Choroid plexus epithelial cell (primary cell): ENCODE results near the gene PLK5.
"Not testable (repeated sequence)": the region's sequence is repeated elsewhere in the genome, so short reads cannot be mapped to it uniquely, and the experiment has no call there.

Experiments used
- DNase-seq: peaks from one replicate; pipeline ENCODE4 v3.0.0-alpha.2; 2010; ENCODE audit warnings: low read depth
- H3K4me3 ChIP-seq: 2 replicates; pipeline ENCODE4 v1.5.1; 2011; ENCODE audit warnings: low read depth, mild to moderate bottlenecking, control low read depth, low read length, moderate library complexity
- TF ChIP-seq, protein P1 (sequence below): conservative IDR thresholded peaks from 2 replicates; pipeline ENCODE4 v1.5.1; 2011; ENCODE audit warnings: low read depth, mild to moderate bottlenecking, control low read depth, inconsistent platforms, low read length, moderate library complexity

The PLK5 gene, protein sequence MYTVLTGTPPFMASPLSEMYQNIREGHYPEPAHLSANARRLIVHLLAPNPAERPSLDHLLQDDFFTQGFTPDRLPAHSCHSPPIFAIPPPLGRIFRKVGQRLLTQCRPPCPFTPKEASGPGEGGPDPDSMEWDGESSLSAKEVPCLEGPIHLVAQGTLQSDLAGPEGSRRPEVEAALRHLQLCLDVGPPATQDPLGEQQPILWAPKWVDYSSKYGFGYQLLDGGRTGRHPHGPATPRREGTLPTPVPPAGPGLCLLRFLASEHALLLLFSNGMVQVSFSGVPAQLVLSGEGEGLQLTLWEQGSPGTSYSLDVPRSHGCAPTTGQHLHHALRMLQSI

DNA sequence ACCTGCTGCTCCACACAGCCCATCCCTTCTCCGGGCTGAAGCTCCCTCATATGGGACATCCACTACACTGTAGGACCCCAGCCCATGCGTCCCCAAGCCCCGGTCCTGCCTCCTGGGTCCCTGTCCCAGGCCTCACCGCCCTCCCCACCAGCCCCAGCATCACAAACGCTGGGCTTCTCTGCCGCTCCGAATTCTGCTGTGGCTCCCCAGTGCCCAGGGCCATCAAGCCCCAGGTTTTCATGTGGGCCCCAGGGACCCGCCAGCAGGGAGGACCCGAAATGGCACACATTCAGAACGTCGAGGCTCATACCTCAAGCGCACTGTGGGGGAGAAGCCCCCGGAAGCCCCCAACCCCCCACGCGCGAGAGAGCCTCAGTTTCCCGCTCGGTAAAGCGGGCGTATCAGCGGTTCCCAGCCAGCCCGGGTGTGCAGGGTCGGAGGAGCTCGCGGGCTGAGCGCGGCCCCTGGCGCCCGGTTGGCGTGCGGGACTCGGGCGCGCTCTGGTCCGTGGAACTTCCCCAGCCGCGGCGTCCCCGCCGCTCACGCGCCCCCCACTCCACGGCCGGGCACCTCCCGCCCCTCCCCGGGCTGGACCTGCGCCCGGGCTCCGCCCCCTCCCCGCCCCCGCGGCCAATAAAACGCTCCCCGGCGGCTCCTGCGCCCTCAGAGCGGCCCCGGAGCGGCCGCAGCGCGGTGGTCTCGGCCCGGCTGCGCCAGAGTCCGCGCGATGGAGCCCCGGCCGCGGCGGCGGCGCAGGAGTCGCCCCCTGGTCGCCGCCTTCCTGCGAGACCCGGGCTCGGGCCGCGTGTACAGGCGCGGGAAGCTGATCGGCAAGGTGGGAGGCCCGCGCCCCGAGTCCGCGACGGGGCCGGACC is at the start of gene PLK5:
PLK5 (plus strand) TSS at position 666 of the 875 bp plus-strand sequence. CDS start 2,920 bp downstream, outside the sequence.
- no peak within 1 kb of the TSS for H3K4me3 ChIP-seq
- no peak for DNase-seq
- TF ChIP-seq, protein P1, sequence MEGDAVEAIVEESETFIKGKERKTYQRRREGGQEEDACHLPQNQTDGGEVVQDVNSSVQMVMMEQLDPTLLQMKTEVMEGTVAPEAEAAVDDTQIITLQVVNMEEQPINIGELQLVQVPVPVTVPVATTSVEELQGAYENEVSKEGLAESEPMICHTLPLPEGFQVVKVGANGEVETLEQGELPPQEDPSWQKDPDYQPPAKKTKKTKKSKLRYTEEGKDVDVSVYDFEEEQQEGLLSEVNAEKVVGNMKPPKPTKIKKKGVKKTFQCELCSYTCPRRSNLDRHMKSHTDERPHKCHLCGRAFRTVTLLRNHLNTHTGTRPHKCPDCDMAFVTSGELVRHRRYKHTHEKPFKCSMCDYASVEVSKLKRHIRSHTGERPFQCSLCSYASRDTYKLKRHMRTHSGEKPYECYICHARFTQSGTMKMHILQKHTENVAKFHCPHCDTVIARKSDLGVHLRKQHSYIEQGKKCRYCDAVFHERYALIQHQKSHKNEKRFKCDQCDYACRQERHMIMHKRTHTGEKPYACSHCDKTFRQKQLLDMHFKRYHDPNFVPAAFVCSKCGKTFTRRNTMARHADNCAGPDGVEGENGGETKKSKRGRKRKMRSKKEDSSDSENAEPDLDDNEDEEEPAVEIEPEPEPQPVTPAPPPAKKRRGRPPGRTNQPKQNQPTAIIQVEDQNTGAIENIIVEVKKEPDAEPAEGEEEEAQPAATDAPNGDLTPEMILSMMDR = no peak

DNA sequence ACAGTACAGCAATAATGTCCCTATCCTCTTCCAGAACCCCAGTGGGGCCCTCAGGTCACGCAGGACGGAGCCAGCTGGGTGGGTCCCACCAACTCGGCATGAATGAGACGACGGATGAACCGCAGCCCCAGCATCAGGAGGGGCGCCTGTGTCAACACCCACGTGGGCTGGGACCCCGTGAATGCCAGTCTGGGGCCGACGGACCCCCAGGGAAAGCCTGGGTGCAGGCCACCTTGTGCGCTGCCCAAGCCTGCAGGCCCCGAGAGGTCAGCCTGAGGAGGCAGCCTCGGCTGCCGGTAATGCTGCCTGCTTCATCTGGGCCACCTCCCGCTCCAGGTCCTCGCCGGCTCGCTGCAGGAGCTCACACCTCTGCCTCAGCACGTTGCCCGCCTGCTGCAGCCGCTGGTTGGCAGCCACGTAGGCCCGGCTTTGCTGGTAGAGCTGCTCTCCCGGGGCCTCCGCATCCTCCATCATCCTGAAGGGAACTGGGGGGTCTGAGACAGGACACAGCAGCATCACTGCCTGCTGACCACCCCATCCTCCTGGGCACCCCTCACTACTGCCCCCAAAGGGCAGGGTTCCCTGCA is 49.0 kb upstream of the PLK5 start:
- H3K4me3 ChIP-seq = no peak overlapping the region
- no peak for DNase-seq
- TF ChIP-seq, protein P1 = no peak

DNA sequence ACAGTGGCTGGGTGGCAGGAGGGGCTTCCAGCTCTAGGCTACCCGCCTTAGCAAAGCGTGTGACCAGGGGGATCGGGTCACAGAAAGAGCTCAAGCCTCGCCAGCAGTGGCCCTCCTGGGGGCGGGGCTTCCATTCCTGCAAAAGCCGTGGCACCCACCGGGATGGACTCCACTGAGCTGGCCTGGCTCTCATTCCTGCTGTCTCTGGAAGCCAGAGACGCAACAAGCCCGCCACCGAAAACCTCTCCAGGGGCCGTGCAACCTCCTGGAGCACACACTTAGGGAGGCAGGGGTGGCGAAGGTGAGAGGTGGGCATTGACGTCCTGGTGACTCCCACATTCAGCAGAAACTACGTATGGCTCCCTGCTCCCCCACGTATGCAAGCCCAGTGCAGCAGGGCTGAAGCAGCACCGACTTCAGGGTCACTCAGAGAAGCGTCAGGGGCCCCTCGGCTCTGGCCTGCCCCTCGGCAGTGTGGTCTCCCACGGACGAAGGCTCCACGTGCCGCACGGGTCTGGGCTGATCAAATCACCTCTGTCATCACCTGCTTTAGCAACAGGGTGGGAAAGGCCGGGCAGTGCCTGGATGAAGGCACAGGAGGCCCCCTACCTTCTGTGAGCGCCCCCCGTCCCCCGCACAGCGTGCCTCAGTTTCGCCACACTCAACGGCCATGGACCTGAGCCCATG is 48.0 kb upstream of the PLK5 start:
- H3K4me3 ChIP-seq = no peak overlapping the region
- TF ChIP-seq, protein P1 = no peak
- DNase-seq = no peak

DNA sequence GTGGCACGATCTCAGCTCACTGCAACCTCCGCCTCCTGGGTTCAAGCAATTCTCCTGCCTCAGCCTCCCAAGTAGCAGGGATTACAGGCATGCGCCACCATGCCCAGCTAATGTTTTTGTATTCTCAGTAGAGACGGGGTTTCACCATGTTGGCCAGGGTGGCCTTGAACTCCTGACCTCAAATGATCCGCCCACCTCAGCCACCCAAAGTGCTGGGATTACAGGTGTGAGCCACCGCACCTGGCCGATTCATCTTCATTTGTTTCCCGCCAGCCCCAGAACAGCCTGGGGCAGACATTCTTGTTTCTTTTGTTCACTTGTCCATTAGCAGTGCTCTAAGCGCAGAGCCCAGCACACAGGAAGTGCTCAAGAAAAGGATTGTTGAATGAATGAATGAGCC is 46.8 kb upstream of the PLK5 start:
- not testable (repeated sequence) for H3K4me3 ChIP-seq, DNase-seq

DNA sequence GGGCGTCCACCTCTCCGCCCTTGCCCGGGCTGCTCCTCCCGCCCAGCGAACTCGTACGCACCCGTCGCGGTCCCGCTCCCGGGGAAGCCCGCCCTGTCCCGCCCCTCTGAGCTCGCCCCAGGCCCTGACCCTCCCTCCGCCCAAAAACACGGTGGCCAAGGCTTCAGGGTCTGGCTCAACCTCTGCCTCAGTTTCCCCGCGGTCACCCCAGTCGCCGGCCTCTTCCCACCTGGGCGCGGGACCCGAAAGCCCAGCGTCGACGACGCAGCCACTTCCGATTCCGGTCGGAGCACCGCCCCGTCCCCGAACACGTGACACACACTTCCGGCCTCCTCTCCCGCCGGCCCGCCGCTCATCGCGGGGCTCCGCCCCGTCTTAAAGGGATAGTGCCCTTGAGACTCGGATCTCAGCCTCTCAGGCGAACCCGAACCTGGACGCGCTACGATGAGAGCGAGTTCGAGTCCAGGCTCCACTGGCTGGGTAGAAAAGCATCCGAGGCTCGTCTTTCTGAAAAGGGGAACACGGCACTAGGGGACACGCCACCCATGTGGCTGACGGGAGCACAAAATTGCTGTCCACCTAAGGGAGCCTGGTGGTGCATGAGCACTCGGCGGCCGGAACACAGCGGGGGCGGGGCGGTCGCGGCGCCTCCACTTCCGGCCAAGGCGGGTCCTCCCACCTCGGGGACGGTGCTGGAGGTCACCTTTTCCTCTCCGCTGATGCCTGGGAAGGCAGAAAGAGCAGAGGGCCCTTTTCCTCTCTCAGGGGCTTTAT is 44.8 kb upstream of the PLK5 start, which contains the start of gene C19orf25:
C19orf25 (minus strand) TSS at position 282 of the 774 bp plus-strand sequence. CDS start 312 bp downstream, outside the sequence.
- peak within 1 kb of the TSS; percentile 88 for H3K4me3 ChIP-seq
- TF ChIP-seq, protein P1 = no peak
- DNase-seq = peak; percentile 94

DNA sequence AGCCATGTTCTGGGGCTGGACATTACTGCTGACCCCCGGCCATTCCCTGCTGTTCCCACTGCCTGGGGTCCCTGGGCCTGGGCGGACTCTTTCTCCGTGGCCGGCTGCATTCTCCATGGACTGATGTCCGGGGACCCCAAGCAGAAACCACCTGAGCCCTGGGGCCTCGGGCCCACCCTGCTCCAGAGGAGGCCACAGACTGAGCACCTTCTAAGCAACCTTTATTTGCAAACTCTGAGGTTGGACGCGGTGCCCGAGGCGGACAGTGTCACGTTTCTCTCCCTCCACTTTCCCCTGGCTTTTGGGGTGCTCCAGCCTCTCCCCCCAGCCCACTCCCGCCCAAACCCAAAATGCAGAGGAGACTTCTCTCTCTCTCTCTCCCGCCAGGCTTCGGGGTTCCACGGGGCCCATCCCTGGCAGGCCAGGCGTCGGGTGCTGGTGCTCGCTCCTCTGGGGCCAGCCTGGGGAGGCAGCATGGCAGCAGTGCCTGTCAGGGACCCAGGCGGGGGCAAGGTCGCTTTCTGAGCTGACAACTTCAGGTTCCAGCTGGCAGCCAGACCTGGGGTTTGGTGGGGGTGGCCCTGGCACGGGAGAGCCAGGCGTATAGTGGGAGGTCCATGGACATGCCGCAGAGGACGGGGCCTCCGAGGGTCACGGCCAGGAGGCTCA is 42.5 kb upstream of the PLK5 start:
- TF ChIP-seq, protein P1 = no peak
- H3K4me3 ChIP-seq = no peak overlapping the region
- no peak for DNase-seq
